ENCODE results near the gene COX7A2. TPM values are rescaled to one million over a fixed set of nuclear protein-coding genes. Genes with fewer than 3 reads are reported as not detected.
A peak's percentile ranks its signal among the peaks of the same experiment; 100 is the strongest.

COX7A2 gene
- total and polyA plus RNA-seq, 10 donors: 158 to 535 (median 223) TPM

DNA sequence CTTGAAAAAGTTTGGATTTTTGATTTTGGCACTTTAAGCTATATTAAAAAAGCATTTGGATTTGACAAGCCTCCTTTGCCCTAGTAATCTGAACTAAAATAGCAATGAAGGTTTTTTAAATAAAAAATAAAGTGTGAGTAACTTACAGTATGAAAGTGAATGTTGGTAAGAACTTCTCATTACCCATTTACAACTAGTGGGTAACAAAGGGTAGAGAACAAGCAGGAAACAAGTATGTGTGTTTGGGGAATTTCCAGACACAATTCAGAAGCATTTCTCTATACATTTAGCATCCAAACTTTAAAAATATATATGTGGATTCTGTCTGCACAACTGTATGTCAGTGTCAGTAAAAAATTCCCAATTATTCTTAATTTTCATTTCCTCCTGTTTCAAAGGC, 38.1 kb upstream of the COX7A2 start:
- Histone ChIP-seq H3K4me3 (peak overlapping the region in 2 of 8 donors; percentile 78 to 91), H3K27ac (no peak overlapping the region), H3K4me1 (peaks cover 32 to 87% (median 74%) of the 10 kb centered on the region in 6 donors), H3K9me3 (no peaks in the 10 kb centered on the region), H3K36me3 (no peaks in the 10 kb centered on the region), H3K27me3 (replicated peaks in 1 of 7) (no peaks in the 10 kb centered on the region)
- TF ChIP-seq, protein P1, sequence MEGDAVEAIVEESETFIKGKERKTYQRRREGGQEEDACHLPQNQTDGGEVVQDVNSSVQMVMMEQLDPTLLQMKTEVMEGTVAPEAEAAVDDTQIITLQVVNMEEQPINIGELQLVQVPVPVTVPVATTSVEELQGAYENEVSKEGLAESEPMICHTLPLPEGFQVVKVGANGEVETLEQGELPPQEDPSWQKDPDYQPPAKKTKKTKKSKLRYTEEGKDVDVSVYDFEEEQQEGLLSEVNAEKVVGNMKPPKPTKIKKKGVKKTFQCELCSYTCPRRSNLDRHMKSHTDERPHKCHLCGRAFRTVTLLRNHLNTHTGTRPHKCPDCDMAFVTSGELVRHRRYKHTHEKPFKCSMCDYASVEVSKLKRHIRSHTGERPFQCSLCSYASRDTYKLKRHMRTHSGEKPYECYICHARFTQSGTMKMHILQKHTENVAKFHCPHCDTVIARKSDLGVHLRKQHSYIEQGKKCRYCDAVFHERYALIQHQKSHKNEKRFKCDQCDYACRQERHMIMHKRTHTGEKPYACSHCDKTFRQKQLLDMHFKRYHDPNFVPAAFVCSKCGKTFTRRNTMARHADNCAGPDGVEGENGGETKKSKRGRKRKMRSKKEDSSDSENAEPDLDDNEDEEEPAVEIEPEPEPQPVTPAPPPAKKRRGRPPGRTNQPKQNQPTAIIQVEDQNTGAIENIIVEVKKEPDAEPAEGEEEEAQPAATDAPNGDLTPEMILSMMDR (IDR thresholded peaks at IDR 0.05 in 8 of 11, conservative IDR thresholded peaks at IDR 0.05 in 3 of 11): no peak
- TF ChIP-seq POLR2AphosphoS5 (IDR thresholded peaks at IDR 0.05) (no peak), POLR2A (IDR thresholded peaks at IDR 0.05) (no peak)
- no peak for DNase-seq
- intact Hi-C loops (cut with DNase I; ENCODE audit: low total_unique reads): no loop called here

DNA sequence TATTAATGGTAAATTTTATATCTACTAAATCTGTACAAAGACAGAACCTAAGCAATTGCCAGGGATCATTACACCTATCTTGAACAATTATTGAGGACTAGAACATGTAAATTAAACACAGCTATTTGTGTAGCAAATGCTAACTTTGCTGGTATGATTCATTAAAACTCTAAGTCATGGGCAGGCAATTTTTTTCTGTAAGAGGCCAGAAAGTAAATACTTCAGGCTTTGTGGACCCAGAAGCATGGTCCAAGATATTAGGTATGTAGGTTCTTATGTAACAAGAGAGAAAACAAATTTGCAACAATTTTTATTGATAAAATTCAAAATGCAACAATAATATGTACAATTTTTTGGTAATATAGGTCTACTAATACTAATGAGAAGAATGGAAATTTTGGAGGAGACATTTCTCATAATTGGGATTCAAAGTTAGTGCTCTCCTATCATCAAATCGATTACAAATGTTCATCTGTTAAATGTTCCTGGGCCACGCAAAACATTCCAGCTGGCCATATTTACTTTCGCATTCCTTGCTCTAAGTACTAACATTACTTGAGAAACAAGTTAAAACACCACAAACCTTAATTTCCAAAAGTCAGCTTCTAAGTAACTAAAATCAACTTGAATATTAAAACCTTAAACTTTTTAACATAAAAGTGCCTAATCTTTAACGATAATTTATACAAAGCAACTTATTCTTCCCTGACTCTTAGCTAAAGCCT, 36.7 kb upstream of the COX7A2 start:
- Histone ChIP-seq H3K36me3 (no peaks in the 10 kb centered on the region), H3K27ac (no peak overlapping the region), H3K9me3 (no peaks in the 10 kb centered on the region), H3K4me1 (peaks cover 29 to 88% (median 63%) of the 10 kb centered on the region in 6 donors), H3K4me3 (no peak overlapping the region), H3K27me3 (replicated peaks in 1 of 7) (no peaks in the 10 kb centered on the region)
- TF ChIP-seq POLR2A (IDR thresholded peaks at IDR 0.05): no peak
- TF ChIP-seq, protein P1 (IDR thresholded peaks at IDR 0.05 in 8 of 11, conservative IDR thresholded peaks at IDR 0.05 in 3 of 11): no peak
- no peak for TF ChIP-seq POLR2AphosphoS5 (IDR thresholded peaks at IDR 0.05)
- intact Hi-C loops (cut with DNase I; ENCODE audit: low total_unique reads): no loop called here
- 89 to 93% (median 91%) methylated on average over 4 of the region's 4 CpGs for WGBS, 5 donors
- DNase-seq: no peak

DNA sequence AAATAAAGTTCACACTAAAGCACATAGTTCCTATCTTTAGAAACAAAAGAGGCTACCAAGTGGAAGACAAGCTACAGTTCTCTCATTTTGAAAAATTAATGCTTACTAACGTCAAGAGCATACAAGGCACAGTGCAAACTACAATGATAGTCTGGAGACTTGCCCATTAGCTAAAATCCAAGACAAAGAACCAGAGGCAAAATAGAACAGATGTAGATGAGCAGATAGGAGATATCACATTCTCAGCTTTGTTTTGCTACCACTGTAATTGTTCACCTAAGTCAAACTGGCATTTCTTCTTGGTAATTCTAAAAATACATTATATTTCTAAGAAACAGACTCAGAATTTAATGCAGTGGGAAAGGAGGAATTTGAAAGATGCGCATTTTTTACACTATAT, 35.8 kb upstream of the COX7A2 start:
- 78 to 92% (median 83%) methylated on average over 2 of the region's 2 CpGs for WGBS, 5 donors
- no peaks in the 10 kb centered on the region for H3K9me3 ChIP-seq
- TF ChIP-seq POLR2A (IDR thresholded peaks at IDR 0.05): no peak
- TF ChIP-seq, protein P1 (IDR thresholded peaks at IDR 0.05 in 8 of 11, conservative IDR thresholded peaks at IDR 0.05 in 3 of 11): no peak
- no peak for TF ChIP-seq POLR2AphosphoS5 (IDR thresholded peaks at IDR 0.05)
- no peak overlapping the region for H3K27ac ChIP-seq
- no peaks in the 10 kb centered on the region for H3K27me3 ChIP-seq (replicated peaks in 1 of 7)
- no peak overlapping the region for H3K4me3 ChIP-seq
- no peaks in the 10 kb centered on the region for H3K36me3 ChIP-seq
- intact Hi-C loops (cut with DNase I; ENCODE audit: low total_unique reads): no loop called here
- DNase-seq: no peak
- H3K4me1 ChIP-seq: peaks cover 30 to 95% (median 67%) of the 10 kb centered on the region in 6 donors

DNA sequence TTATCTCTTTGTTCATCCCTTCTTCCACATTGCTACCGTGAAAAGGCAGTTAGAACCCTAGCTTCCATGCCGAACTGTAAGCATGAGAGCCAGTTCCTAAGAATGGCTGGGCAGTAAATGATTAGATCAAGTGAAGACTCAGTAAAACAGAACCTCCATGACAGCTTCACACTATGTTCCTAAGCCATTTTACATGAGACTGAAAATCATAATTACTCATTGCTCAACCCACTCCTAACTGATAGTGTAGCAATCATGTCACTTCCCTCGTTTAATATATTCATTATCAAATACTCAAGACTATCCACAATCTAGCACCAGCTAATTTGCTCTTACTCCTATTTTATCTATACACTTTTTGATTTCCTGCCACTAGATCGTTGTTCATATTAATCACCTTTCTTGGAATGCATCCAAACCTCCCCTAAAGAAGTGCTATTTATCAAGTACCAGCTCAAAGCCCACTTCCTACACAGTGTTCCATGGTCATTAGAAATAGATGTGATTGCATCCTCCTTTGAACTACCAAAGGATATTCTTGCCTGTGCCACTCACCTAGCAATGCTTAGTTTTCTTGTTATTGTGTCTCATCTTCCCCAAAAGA, 35.0 kb upstream of the COX7A2 start:
- no peak for TF ChIP-seq POLR2A (IDR thresholded peaks at IDR 0.05)
- no peak for TF ChIP-seq POLR2AphosphoS5 (IDR thresholded peaks at IDR 0.05)
- TF ChIP-seq, protein P1 (IDR thresholded peaks at IDR 0.05 in 8 of 11, conservative IDR thresholded peaks at IDR 0.05 in 3 of 11): no peak
- H3K4me1 ChIP-seq: peaks cover 30 to 99% (median 73%) of the 10 kb centered on the region in 6 donors
- H3K4me3 ChIP-seq: no peak overlapping the region
- no peaks in the 10 kb centered on the region for H3K9me3 ChIP-seq
- WGBS, 5 donors: 51 to 67% (median 54%) methylated on average over 4 of the region's 4 CpGs
- no peaks in the 10 kb centered on the region for H3K27me3 ChIP-seq (replicated peaks in 1 of 7)
- intact Hi-C loops (cut with DNase I; ENCODE audit: low total_unique reads): no loop called here
- DNase-seq: no peak
- no peaks in the 10 kb centered on the region for H3K36me3 ChIP-seq
- no peak overlapping the region for H3K27ac ChIP-seq

All from spleen (tissue), 11 donors.